H9 (cell line): ENCODE data around the gene MSH3. TPM values are rescaled to one million over a fixed set of nuclear protein-coding genes. Genes with fewer than 3 reads are reported as not detected.

Experiments
- DNase-seq: peaks from one replicate; pipeline ENCODE4 v3.0.0-alpha.2; 2017
- H2AFZ ChIP-seq: one replicate; pipeline ENCODE4 v1.6.1; 2013; ENCODE audit warnings: mild to moderate bottlenecking, low read length, control low read depth, moderate library complexity
- H2AK5ac ChIP-seq: 2 replicates; pipeline ENCODE4 v1.6.1; 2013; ENCODE audit warnings: low read length, control low read depth, mixed read lengths; ENCODE audit not compliant: insufficient read length
- H2BK120ac ChIP-seq: one replicate; pipeline ENCODE4 v1.6.1; 2013; ENCODE audit warnings: low read depth, mild to moderate bottlenecking, low read length, control low read depth, inconsistent platforms; ENCODE audit not compliant: poor library complexity, severe bottlenecking
- H2BK12ac ChIP-seq: 2 replicates; pipeline ENCODE4 v1.6.1; 2013; ENCODE audit warnings: low read length, control low read depth, mixed read lengths, low read depth; ENCODE audit not compliant: insufficient read length
- H2BK15ac ChIP-seq: 2 replicates; pipeline ENCODE4 v1.6.1; 2013; ENCODE audit warnings: low read depth, low read length, control low read depth
- H2BK20ac ChIP-seq: one replicate; pipeline ENCODE4 v1.6.1; 2013; ENCODE audit warnings: low read depth, mild to moderate bottlenecking, low read length, control low read depth, inconsistent platforms; ENCODE audit not compliant: poor library complexity, severe bottlenecking
- H2BK5ac ChIP-seq: 2 replicates; pipeline ENCODE4 v1.6.1; 2013; ENCODE audit warnings: low read length, control low read depth, mixed read lengths; ENCODE audit not compliant: insufficient read length
- H3K14ac ChIP-seq: 2 replicates; pipeline ENCODE4 v1.6.1; 2013; ENCODE audit warnings: low read length, control low read depth; ENCODE audit not compliant: insufficient read depth
- H3K18ac ChIP-seq: 2 replicates; pipeline ENCODE4 v1.6.1; 2013; ENCODE audit warnings: low read depth, mild to moderate bottlenecking, mixed read lengths, low read length, control low read depth; ENCODE audit not compliant: insufficient read length
- H3K23ac ChIP-seq: 2 replicates; pipeline ENCODE4 v1.6.1; 2013; ENCODE audit warnings: low read length, control low read depth, mixed read lengths, low read depth; ENCODE audit not compliant: insufficient read length
- H3K23me2 ChIP-seq: 2 replicates; pipeline ENCODE4 v1.6.1; 2013; ENCODE audit warnings: low read depth, mild to moderate bottlenecking, mixed read lengths, low read length, control low read depth; ENCODE audit not compliant: insufficient read length, poor library complexity, severe bottlenecking
- H3K27ac ChIP-seq: 2 replicates; pipeline ENCODE4 v1.5.1; 2013; ENCODE audit warnings: low read length, control low read depth, mixed read lengths, low read depth; ENCODE audit not compliant: insufficient read length
- H3K27me3 ChIP-seq: 2 replicates; pipeline ENCODE4 v1.6.1; 2013; ENCODE audit warnings: low read length, control low read depth, inconsistent platforms; ENCODE audit not compliant: insufficient read depth
- H3K4ac ChIP-seq: 2 replicates; pipeline ENCODE4 v1.6.1; 2013; ENCODE audit warnings: low read depth, mild to moderate bottlenecking, control low read depth, inconsistent platforms, low read length, moderate library complexity
- H3K4me1 ChIP-seq: 2 replicates; pipeline ENCODE4 v1.6.1; 2013; ENCODE audit warnings: low read length, control low read depth, inconsistent platforms; ENCODE audit not compliant: insufficient read depth
- H3K4me2 ChIP-seq: 2 replicates; pipeline ENCODE4 v1.6.1; 2013; ENCODE audit warnings: low read length, control low read depth, mixed read lengths; ENCODE audit not compliant: insufficient read length, insufficient read depth
- H3K56ac ChIP-seq: 2 replicates; pipeline ENCODE4 v1.6.1; 2013; ENCODE audit warnings: low read depth, mild to moderate bottlenecking, mixed read lengths, low read length, control low read depth; ENCODE audit not compliant: insufficient read length
- H3K79me1 ChIP-seq: 2 replicates; pipeline ENCODE4 v1.6.1; 2013; ENCODE audit warnings: low read depth, mild to moderate bottlenecking, moderate library complexity, low read length, control low read depth, inconsistent platforms; ENCODE audit not compliant: insufficient read depth, poor library complexity, severe bottlenecking
- H3K79me2 ChIP-seq: 2 replicates; pipeline ENCODE4 v1.6.1; 2013; ENCODE audit warnings: low read length, control low read depth, inconsistent platforms; ENCODE audit not compliant: insufficient read depth
- H3K9ac ChIP-seq: 2 replicates; pipeline ENCODE4 v1.6.1; 2013; ENCODE audit warnings: low read length, control low read depth, mixed read lengths; ENCODE audit not compliant: insufficient read length; ENCODE audit errors: extremely low read depth
- H3K9me3 ChIP-seq: one replicate; pipeline ENCODE4 v1.6.1; 2013; ENCODE audit warnings: low read depth, low read length, inconsistent platforms; ENCODE audit not compliant: control insufficient read depth
- H3T11ph ChIP-seq: one replicate; pipeline ENCODE4 v1.6.1; 2013; ENCODE audit warnings: mild to moderate bottlenecking, low read length, control low read depth, inconsistent platforms
- H4K20me1 ChIP-seq: one replicate; pipeline ENCODE4 v1.6.1; 2013; ENCODE audit not compliant: control insufficient read depth, insufficient read length, insufficient read depth
- H4K5ac ChIP-seq: 2 replicates; pipeline ENCODE4 v1.6.1; 2013; ENCODE audit warnings: low read depth, mild to moderate bottlenecking, mixed read lengths, low read length, control low read depth; ENCODE audit not compliant: insufficient read length
- H4K8ac ChIP-seq: replicated peaks from 2 replicates; pipeline ENCODE4 v1.6.1; 2013; ENCODE audit warnings: low read length, control low read depth, mixed read lengths, low read depth; ENCODE audit not compliant: insufficient read length
- H4K91ac ChIP-seq: 2 replicates; pipeline ENCODE4 v1.6.1; 2013; ENCODE audit warnings: low read depth, mild to moderate bottlenecking, moderate library complexity, mixed read lengths, low read length, control low read depth; ENCODE audit not compliant: insufficient read length
- H3K27ac Mint-ChIP-seq, 3 experiments: 2 replicates in 2 of 3; 3 replicates in 1 of 3; pipeline ENCODE4 v1.8.0; 2020 to 2021; ENCODE audit warnings: mixed read lengths in 3 of 3, mild to moderate bottlenecking in 1 of 3, moderate library complexity in 1 of 3
- H3K27me3 Mint-ChIP-seq: 2 replicates; pipeline ENCODE4 v1.8.0; 2021; ENCODE audit warnings: low read depth, mild to moderate bottlenecking, moderate library complexity, mixed read lengths
- H3K36me3 Mint-ChIP-seq, 3 experiments: 2 replicates in 2 of 3; 3 replicates in 1 of 3; pipeline ENCODE4 v1.8.0; 2020 to 2021; ENCODE audit warnings: low read depth in 3 of 3, mixed read lengths in 3 of 3; ENCODE audit not compliant: insufficient read depth in 1 of 3
- H3K4me1 Mint-ChIP-seq, 2 experiments: 2 replicates each; pipeline ENCODE4 v1.8.0; 2020; ENCODE audit warnings: mixed read lengths in 2 of 2
- H3K4me3 Mint-ChIP-seq, 2 experiments: 2 replicates in 1 of 2; 3 replicates in 1 of 2; pipeline ENCODE4 v1.8.0; 2020 to 2021; ENCODE audit warnings: mild to moderate bottlenecking in 2 of 2, mixed read lengths in 2 of 2, moderate library complexity in 1 of 2
- H3K9me3 Mint-ChIP-seq, 2 experiments: 2 replicates in 1 of 2; 3 replicates in 1 of 2; pipeline ENCODE4 v1.8.0; 2020; ENCODE audit warnings: mild to moderate bottlenecking in 2 of 2, mixed read lengths in 2 of 2, moderate library complexity in 1 of 2
- CTCF ChIP-seq: fragments of 200-600 bp; sonication (generic); conservative IDR thresholded peaks from 3 replicates; pipeline ENCODE4 v1.8.0; 2021; ENCODE audit warnings: antibody characterized with exemption, mild to moderate bottlenecking
- WGBS: extraction: QIAGEN DNeasy Blood & Tissue Kit; methylation state at CpG from one replicate; pipeline ENCODE4 v1.1.7; 2013; ENCODE audit warnings: missing lambda C conversion rate, low lambda C conversion rate, mixed read lengths; ENCODE audit not compliant: insufficient read length; ENCODE audit errors: extremely low coverage; 5-methylcytosine and 5-hydroxymethylcytosine counted together
- total RNA-seq: library from RNA; stranded (reverse); gene quantifications from 2 replicates; pipeline ENCODE4 v1.2.1, GENCODE V29; 2021

The MSH3 gene
- total RNA-seq, 1 experiment from 2014 or later, result 17.3 TPM

- H2BK120ac ChIP-seq, result no peak overlapping the region
- H2BK12ac ChIP-seq, result no peak overlapping the region
- no peaks in the 10 kb centered on the region for H3K23me2 ChIP-seq
- no peak overlapping the region for H3K23ac ChIP-seq
- H3K4me2 ChIP-seq, result no peak overlapping the region
- TF ChIP-seq CTCF, result no peak
- H3K27ac Mint-ChIP-seq, result no peak overlapping the region
- no peaks in the 10 kb centered on the region for H3K4me1 ChIP-seq
- H3K36me3 Mint-ChIP-seq, result no peaks in the 10 kb centered on the region; a peak in 1 of 7 replicates
- H2AFZ ChIP-seq, result no peak overlapping the region
- no peak overlapping the region for H3K9ac ChIP-seq
- H3K9me3 Mint-ChIP-seq, result peaks cover 0 to 6% of the 10 kb centered on the region in 2 experiments; a peak in 3 of 5 replicates
- H4K20me1 ChIP-seq, result no peaks in the 10 kb centered on the region
- H3K27ac ChIP-seq, result no peak overlapping the region
- no peak overlapping the region for H3K14ac ChIP-seq
- H3K79me1 ChIP-seq, result no peaks in the 10 kb centered on the region
- no peak overlapping the region for H4K5ac ChIP-seq
- H2AK5ac ChIP-seq, result no peak overlapping the region
- no peak overlapping the region for H3K18ac ChIP-seq
- H3K56ac ChIP-seq, result no peak overlapping the region
- H2BK20ac ChIP-seq, result no peak overlapping the region
- no peak overlapping the region for H3K4ac ChIP-seq
- H3K79me2 ChIP-seq, result no peaks in the 10 kb centered on the region
- DNase-seq, result no peak
- H2BK5ac ChIP-seq, result no peak overlapping the region
- no peaks in the 10 kb centered on the region for H3K27me3 Mint-ChIP-seq
- H3K4me3 Mint-ChIP-seq, result no peak overlapping the region
- no peaks in the 10 kb centered on the region for H3K27me3 ChIP-seq
- H4K8ac ChIP-seq, result no peak overlapping the region
- no peak overlapping the region for H4K91ac ChIP-seq
- H3K4me1 Mint-ChIP-seq, result peaks cover 0 to under 1% of the 10 kb centered on the region in 2 experiments; a peak in 2 of 4 replicates
- WGBS, result no CpG with 5 or more reads among the region's 1 CpG
- H2BK15ac ChIP-seq, result no peak overlapping the region
- H3K9me3 ChIP-seq, result no peaks in the 10 kb centered on the region
- no peak overlapping the region for H3T11ph ChIP-seq
These were observed 44.8 kb upstream of the MSH3 start for GRCh38 chr5:80609692-80610091.
